ENCODE measurements around the gene IRF2BP1.

DNA sequence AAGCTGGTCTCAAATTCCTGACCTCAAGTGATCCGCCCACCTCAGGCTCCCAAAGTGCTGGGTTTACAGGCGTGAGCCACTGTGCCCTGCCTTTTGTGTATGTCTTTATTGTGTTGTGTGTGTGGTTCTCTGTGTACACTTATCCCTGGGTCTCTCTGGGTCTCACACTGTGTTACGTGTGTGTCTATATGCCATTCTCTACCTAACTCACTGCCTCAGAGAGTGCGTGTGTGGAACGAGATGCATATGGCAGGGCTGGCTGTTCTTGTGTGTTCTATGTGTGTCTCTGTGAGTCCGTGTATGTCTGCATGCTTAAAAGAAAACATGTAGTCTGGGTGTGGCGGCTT is 11.3 kb downstream of the IRF2BP1 start:
- no peak for TF ChIP-seq ZFP3 (CRISPR knock-in tag; IDR thresholded peaks at IDR 0.05)
- TF ChIP-seq ZNF70 (CRISPR knock-in tag; IDR thresholded peaks at IDR 0.05), result no peak
- TF ChIP-seq, protein P1, sequence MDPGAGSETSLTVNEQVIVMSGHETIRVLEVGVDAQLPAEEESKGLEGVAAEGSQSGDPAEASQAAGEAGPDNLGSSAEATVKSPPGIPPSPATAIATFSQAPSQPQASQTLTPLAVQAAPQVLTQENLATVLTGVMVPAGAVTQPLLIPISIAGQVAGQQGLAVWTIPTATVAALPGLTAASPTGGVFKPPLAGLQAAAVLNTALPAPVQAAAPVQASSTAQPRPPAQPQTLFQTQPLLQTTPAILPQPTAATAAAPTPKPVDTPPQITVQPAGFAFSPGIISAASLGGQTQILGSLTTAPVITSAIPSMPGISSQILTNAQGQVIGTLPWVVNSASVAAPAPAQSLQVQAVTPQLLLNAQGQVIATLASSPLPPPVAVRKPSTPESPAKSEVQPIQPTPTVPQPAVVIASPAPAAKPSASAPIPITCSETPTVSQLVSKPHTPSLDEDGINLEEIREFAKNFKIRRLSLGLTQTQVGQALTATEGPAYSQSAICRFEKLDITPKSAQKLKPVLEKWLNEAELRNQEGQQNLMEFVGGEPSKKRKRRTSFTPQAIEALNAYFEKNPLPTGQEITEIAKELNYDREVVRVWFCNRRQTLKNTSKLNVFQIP (CRISPR knock-in tag; IDR thresholded peaks at IDR 0.05; ENCODE audit: borderline replicate concordance, low read depth), result no peak
- TF ChIP-seq RARB (CRISPR knock-in tag; IDR thresholded peaks at IDR 0.05), result no peak
- TF ChIP-seq, protein P2, sequence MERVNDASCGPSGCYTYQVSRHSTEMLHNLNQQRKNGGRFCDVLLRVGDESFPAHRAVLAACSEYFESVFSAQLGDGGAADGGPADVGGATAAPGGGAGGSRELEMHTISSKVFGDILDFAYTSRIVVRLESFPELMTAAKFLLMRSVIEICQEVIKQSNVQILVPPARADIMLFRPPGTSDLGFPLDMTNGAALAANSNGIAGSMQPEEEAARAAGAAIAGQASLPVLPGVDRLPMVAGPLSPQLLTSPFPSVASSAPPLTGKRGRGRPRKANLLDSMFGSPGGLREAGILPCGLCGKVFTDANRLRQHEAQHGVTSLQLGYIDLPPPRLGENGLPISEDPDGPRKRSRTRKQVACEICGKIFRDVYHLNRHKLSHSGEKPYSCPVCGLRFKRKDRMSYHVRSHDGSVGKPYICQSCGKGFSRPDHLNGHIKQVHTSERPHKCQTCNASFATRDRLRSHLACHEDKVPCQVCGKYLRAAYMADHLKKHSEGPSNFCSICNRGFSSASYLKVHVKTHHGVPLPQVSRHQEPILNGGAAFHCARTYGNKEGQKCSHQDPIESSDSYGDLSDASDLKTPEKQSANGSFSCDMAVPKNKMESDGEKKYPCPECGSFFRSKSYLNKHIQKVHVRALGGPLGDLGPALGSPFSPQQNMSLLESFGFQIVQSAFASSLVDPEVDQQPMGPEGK (CRISPR knock-in tag; IDR thresholded peaks at IDR 0.05; ENCODE audit: borderline replicate concordance), result no peak

Data from SK-N-SH treated with all-trans-retinoic acid at 6 μM for 48 hours (cell line).